HG02759 (cell line): Measurements from ENCODE around the gene C1QB.

ENCODE experiments used
- ATAC-seq: cut with Tn5 transposase; IDR thresholded peaks from one replicate; pipeline ENCODE4 v1.9.1; 2021; ENCODE audit warnings: mild to moderate bottlenecking, moderate library complexity; ENCODE audit not compliant: unreplicated experiment

C1QB gene

GRCh38 chr1:22652881-22653316 lies at the start of gene C1QB:
TSS of gene C1QB (plus strand) at chr1:22653236. CDS start at chr1:22659463, 6,227 bp downstream.
- no peak for ATAC-seq

GRCh38 chr1:22606161-22606560 lies 46.9 kb upstream of the C1QB start:
- no peak for ATAC-seq

GRCh38 chr1:22607154-22607553 lies 45.9 kb upstream of the C1QB start:
- no peak for ATAC-seq

DNA sequence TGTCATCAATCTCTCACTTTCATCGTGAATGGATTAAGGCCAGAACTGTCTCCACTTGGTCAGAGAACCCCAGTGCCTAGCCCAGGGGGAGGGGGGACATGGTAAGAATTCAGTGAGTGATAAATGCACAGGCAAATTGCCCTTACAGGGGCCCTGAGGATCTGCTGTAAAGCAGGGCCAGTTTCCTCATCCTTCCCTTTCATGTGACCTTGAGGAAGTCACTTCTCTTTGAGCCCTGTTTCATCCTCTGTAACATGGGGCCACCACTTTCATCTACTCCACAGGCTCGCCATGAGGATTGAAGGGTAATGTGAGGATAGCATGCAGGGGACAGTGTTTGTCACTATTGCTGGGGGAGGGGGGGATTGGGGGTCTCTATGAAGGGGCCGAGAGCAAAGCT lies 44.7 kb upstream of the C1QB start:
- ATAC-seq, result no peak

DNA sequence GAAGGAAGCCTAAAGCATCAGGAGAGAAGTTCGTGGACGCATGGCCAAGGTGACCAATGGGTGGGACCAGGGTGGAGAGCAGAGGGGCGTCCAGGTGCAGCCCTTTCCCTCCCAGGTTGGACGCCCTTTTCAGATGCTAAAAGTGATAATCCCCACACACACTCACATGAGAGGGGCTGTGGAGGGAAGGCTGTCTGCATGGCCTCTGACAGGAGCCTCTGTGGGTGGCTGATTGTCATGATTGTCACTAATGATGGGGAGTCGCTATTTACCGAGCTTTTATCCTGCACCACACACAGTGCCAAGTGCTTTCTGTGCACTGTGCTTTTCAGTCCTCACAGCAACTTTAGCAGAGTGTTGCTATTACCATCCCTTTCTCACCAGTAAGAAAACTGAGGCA lies 43.7 kb upstream of the C1QB start:
- ATAC-seq, result no peak

- no peak for ATAC-seq
These were observed 41.5 kb upstream of the C1QB start for GRCh38 chr1:22611530-22611947.

- no peak for ATAC-seq
These were observed 40.1 kb upstream of the C1QB start for GRCh38 chr1:22612671-22613571.

GRCh38 chr1:22613572-22613918 lies 39.5 kb upstream of the C1QB start:
- ATAC-seq, result no peak

- no peak for ATAC-seq
These were observed 39.1 kb upstream of the C1QB start for GRCh38 chr1:22613951-22614350.

DNA sequence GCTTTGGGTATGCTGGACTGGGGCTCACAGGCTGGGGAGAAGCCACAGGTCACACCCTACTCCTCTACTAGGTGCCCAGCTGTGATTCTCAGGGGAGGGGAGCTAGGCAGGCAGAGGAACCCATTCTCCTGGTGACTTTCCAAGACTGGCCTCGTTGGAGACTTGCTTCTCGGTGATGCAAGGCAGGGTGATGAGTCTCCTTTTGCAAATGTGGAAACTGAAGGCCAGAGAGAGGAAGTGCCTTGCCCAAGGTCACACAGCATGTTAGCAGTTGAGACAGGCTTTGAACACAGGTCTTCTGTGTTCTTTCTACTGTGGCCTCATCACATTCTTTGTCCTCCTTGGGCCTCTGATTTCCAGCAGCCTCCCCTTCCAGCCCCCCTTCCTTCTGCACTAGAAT lies 37.1 kb upstream of the C1QB start:
- no peak for ATAC-seq

- ATAC-seq, result no peak
These were observed 36.5 kb upstream of the C1QB start for GRCh38 chr1:22616571-22616970.

- no peak for ATAC-seq
These were observed 35.0 kb upstream of the C1QB start for GRCh38 chr1:22618056-22618455.

DNA sequence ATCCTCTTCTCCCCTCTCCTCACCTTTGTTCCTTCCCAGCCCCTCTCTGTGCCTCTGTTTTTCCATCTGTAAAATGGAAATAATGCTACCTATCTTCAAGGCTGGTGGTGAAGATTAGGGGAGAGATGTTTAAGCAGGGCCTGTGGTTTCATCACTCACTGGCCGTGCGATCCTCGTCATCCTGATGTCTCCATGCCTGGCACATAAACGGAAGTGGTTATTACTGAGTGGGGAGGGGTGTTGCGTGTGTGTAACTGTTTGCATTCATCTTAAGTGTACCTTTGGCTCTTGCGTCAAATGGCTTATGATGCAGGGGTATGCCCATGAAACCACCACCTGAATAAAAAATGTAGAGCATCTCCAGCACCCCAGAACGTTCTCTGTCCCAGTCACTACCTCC lies 33.8 kb upstream of the C1QB start:
- no peak for ATAC-seq

- ATAC-seq, result no peak
These were observed 33.2 kb upstream of the C1QB start for GRCh38 chr1:22619798-22620197.

GRCh38 chr1:22621761-22622160 lies 31.3 kb upstream of the C1QB start:
- ATAC-seq, result no peak

GRCh38 chr1:22625262-22625925 lies 27.6 kb upstream of the C1QB start:
- no peak for ATAC-seq

- no peak for ATAC-seq
These were observed 26.5 kb upstream of the C1QB start for GRCh38 chr1:22626237-22627157.

DNA sequence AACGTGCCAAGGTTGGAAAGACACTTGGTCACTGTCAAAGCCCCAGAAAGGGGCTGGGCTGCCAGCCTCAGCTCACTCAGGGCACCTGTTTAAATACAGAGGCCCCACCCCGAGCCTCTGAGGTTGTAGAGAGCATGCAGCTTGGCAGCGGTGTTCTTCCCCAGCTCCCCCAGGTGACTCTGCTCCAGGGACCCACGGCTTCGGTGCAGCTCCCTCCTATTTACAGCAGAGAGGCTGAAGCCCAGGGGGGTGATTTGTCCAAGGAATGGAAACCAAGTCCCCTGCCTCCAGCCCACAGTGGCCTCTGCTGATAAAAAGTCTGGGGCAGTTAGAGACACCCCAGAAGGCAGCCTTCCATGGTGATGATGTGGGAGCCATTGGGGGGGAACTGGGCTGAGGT lies 25.7 kb upstream of the C1QB start:
- no peak for ATAC-seq

GRCh38 chr1:22628698-22629444 lies 24.2 kb upstream of the C1QB start:
- no peak for ATAC-seq

- ATAC-seq, result no peak
These were observed 23.1 kb upstream of the C1QB start for GRCh38 chr1:22629886-22630285.
